ENCODE data around the gene FREY1. TPM values are rescaled to one million over a fixed set of nuclear protein-coding genes. Genes with fewer than 3 reads are reported as not detected.

Gene FREY1
- total RNA-seq, 1 donor from 2014 or later: not detected

DNA sequence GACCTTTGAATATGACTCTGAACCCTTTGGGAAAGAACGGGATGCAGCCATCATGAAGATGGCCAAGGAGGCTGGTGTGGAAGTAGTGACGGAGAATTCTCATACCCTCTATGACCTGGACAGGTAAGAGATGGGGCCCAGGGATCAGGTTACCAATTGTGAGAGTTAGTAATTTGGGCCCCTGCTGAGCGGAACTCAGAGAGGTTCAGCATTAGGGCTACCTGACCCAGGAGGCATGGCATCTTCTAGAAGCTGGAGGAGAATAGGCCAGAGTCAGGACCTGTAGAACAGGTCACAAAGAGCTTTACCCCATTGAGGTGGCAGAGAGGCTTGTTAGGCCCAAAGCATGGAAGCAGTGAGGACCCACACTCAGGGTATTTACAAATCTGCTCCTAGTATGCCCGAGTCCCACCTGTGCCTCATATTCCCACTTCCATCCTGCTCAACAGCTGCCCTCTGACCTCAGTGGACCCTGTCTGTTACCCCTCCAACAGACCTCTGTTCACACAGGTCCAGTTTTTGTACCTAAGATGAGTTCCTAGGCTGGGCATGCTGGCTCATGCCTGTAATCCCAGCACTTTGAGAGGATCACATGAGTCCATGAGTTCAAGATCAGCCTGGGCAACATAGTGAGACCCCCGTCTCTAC lies 48.2 kb downstream of the FREY1 start:
- Histone ChIP-seq H3K4me1 (peaks cover 67% of the 10 kb centered on the region), H3K27ac (peak overlapping the region; percentile 87), H3K4me3 (no peak overlapping the region), H3K27me3 (no peaks in the 10 kb centered on the region), H3K36me3 (peaks cover 0 to 56% of the 10 kb centered on the region in 2 donors), H3K9me3 (no peaks in the 10 kb centered on the region)
- intact Hi-C loops (cut with DNase I): no loop called here
- no peak for DNase-seq (ENCODE audit: extremely low spot score in 2 of 2)
- TF ChIP-seq POLR2AphosphoS5 (IDR thresholded peaks at IDR 0.05; ENCODE audit: insufficient read depth in 1 of 2, low read depth in 1 of 2) (no peak), POLR2A (IDR thresholded peaks at IDR 0.05) (no peak), CTCF (IDR thresholded peaks at IDR 0.05) (no peak)

GRCh38 chr11:45857961-45858474 lies 49.1 kb downstream of the FREY1 start:
- Histone ChIP-seq H3K4me1 (peaks cover 73% of the 10 kb centered on the region), H3K27me3 (no peaks in the 10 kb centered on the region), H3K36me3 (peaks cover 0 to 48% of the 10 kb centered on the region in 2 donors), H3K4me3 (no peak overlapping the region), H3K27ac (peak overlapping the region; percentile 87), H3K9me3 (no peaks in the 10 kb centered on the region)
- no peak for DNase-seq (ENCODE audit: extremely low spot score in 2 of 2)
- TF ChIP-seq POLR2AphosphoS5 (IDR thresholded peaks at IDR 0.05; ENCODE audit: insufficient read depth in 1 of 2, low read depth in 1 of 2): no peak
- TF ChIP-seq CTCF (IDR thresholded peaks at IDR 0.05): no peak
- TF ChIP-seq POLR2A (IDR thresholded peaks at IDR 0.05): no peak
- intact Hi-C loops (cut with DNase I): no loop called here

Other genes with a start within 250 kb of the FREY1 start
- gene CHST1, start 241.6 kb downstream of the FREY1 start, total RNA-seq: 2.0 TPM
- 16.7 TPM for gene SLC35C1, start 102.1 kb downstream of the FREY1 start, total RNA-seq
- gene CRY2, start 59.8 kb downstream of the FREY1 start, total RNA-seq: 54.3 TPM
- gene MAPK8IP1, start 21.6 kb downstream of the FREY1 start, total RNA-seq: 7.1 TPM
- 35.8 TPM for gene PEX16, start 10.6 kb upstream of the FREY1 start, total RNA-seq
- 6.6 TPM for gene LARGE2, start 15.4 kb upstream of the FREY1 start, total RNA-seq
- gene PHF21A, start 214.2 kb upstream of the FREY1 start, total RNA-seq: 66.8 TPM